GM19043 (cell line): ENCODE measurements around the gene PCP2.

Experiments used
- ATAC-seq: cut with Tn5 transposase; IDR thresholded peaks from one replicate; pipeline ENCODE4 v1.9.1; 2021; ENCODE audit warnings: low read depth; ENCODE audit not compliant: unreplicated experiment

Gene PCP2

GRCh38 chr19:7633698-7634097 lies at the start of gene PCP2:
TSS of gene PCP2 (minus strand) at chr19:7633719. CDS start at chr19:7633457, 262 bp downstream.
- no peak for ATAC-seq

- no peak for ATAC-seq
Measured at GRCh38 chr19:7682175-7682855, 48.8 kb upstream of the PCP2 start.

DNA sequence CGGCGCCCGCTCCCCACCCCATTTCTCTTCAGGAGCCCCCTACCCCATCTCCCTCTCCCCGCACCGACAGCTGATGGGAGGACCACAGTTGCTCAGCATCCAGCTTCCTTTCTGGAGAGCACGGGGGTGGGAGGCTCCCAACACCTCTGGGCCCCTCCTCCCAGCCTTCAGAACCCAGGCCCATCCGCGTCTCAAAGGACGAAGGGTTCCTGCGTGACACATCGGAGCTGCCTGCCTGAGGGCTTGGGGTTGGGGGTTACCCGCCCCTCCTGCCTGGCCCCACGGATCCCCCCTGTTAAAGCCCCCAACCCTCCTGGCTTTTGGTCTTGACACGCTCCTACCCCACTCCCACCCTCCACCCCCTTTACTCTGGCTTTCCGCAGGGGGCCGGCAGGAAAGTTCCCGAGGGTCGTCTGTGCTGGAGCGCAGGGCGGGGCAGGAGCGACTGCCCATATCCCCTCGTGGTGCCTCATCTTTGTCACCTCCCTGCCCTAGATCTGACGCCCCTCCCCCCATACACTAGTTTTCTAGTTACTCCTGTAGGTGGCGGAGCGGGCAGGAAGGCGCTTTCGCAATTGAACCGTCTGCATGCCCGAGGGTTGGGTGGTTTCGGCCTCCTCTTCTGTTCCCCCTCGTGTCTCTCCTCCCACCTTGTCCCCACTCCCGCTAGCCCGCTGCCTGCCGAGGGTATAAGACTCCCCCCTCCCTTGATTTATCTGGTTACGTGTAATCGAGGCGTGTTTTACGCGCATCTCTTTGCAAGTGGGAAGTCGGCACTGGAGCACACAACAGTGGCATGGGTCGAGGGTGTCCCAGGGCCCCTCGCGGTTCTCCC lies 48.0 kb upstream of the PCP2 start:
- no peak for ATAC-seq

DNA sequence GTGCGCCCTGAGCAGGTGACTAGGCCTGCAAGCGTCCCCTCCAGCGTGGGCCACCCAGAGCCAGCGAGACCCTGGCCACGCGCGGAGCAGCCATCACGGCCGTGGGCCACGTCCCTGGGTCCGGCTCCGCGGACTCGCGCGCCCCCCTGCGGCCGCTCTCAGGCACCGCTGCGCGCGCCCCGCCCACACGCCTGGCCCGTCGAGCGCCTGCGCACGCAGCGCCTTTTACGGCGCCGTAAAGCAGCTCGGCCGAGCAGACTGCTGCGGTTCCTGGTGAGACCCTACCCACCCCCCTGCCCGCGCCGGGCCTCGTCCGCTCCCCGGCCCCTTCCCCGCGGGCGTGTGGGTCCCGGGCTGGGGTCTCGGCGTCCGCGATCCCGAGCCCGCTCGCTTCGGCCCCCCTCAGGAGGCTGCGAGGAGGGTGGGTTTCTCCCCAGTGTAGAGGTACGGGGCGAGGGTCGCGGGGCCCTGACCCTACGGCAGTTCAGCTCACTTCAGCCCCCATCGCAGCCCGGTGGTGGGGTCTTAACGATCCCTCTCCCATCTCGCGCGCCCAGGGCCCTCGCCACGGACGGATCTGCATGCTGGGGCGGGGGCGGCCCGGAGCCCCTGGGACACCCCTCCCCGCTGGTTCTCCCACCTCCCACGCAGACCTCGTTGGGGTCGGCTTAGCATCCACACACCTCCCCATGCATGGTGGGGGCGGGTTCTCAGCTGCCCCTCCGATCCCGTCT lies 47.3 kb upstream of the PCP2 start, which contains the start of gene TRAPPC5:
TRAPPC5 (plus strand) TSS at position 228 of the 734 bp plus-strand sequence. CDS start 1,421 bp downstream, outside the sequence.
- ATAC-seq = no peak

GRCh38 chr19:7679771-7680605 lies 46.5 kb upstream of the PCP2 start:
- ATAC-seq = no peak

DNA sequence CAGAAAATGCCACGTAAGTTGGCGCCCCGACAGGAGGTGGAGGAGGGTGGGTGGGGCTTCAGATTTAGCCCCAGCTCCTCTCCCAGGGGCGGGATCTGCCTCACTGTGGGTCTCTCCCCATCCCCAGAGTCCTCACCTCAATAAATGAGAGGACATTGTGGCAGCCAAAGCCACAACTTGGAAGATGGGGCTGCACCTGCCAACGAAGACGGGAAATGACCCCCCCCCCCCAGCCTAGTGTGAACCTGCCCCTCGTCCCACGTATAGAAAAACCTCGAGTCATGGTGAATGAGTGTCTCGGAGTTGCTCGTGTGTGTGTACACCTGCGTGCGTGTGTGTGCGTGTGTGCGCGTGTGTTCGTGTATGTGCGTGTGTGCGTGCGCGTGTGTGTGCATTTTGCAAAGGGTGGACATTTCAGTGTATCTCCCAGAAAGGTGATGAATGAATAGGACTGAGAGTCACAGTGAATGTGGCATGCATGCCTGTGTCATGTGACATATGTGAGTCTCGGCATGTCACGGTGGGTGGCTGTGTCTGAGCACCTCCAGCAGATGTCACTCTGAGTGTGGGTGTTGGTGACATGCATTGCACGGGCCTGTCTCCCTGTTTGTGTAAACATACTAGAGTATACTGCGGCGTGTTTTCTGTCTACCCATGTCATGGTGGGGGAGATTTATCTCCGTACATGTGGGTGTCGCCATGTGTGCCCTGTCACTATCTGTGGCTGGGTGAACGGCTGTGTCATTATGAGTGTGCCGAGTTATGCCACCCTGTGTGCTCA lies 45.6 kb upstream of the PCP2 start:
- ATAC-seq = no peak

DNA sequence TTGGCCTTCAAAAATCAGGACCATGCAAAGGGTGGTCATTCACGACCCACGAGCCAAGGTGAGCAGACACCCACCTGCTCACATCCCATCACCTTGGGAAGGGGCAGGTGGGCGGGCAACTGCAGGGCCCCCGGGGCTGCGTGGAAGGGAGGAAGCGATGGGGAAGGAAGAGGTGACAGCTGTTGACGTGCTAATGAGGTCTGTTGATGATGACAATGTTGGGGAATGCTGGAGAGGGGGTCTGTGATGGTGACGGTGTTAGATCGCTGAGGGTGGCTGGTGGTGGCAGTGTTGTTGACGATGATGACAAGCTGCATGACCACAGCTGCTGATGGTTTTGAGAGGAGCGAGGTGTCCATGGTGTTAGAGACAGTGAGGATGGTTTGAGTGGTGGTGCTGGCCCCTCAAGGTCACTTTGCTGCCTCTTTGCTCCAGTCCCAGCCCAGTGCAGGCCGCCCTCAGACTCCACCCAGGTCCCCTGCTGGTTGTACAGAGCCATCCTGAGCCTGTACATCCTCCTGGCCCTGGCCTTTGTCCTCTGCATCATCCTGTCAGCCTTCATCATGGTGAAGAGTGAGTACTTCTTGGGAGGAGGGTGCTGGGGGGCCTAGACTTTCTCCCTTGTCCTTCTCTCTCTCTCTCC lies 44.3 kb upstream of the PCP2 start:
- no peak for ATAC-seq

GRCh38 chr19:7676854-7677253 lies 43.3 kb upstream of the PCP2 start, which contains the start of gene MCEMP1:
TSS of gene MCEMP1 (plus strand) at chr19:7677090. CDS start at chr19:7677121, 31 bp downstream.
- ATAC-seq = no peak

DNA sequence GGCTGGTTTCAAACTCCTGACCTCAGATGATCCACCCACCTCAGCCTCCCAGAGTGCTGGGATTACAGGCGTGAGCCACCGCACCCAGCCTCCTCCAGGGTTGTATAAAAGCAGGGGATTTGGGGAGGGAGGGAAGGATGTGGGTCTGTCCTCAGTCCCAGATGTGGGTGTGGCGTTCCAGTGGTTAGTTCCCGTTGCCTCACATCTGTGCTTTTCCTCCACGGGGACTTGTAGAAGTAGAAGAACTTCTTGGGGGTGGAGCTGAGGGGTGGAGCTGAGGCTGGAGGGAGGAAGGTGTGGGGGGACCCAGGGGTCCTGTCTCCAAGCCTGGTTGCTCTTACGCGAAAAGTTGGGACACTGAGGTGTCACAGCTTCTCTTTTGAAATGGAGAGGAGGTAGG lies 42.9 kb upstream of the PCP2 start:
- no peak for ATAC-seq

- no peak for ATAC-seq
Measured at GRCh38 chr19:7674010-7675005, 40.8 kb upstream of the PCP2 start.

DNA sequence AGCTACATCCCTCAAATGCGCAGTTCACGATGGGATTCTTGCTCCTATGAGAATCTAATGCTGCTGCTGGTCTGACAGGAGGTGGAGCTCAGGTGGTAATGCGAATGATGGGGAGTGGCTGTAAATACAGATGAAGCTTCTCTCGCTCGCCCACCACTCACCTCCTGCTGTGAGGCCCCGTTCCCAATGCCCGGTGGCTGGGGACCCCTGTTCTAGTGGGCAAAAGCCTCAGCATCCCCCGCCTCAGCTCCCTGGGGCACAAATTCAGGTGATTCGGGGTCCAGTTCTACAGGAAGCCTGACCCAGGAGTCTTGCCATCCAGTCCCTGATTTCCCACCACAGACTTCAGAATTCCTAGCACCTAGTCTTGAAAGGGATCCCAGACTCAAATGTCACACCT lies 39.0 kb upstream of the PCP2 start:
- ATAC-seq = no peak

DNA sequence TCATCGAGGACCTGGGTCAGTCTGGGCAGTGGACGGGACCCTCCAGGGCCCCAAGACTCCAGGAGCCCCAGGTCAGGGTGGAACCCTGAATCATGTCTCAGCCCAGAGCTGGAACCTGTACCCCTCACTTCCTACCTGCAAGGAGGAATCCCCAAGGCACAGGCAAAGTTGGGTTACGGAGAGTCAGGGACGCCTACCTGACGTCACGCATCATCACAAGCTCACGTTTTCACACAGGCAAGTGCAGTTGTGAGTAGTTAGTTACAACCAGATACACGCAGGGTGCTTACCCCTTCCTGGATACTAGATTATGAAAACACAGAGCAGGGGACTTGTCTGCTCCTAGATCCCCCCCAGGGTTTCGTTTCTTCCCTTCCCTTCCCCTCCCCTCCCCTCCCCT lies 37.3 kb upstream of the PCP2 start:
- no peak for ATAC-seq

GRCh38 chr19:7670150-7670783 lies 36.7 kb upstream of the PCP2 start:
- ATAC-seq = no peak

GRCh38 chr19:7669641-7670040 lies 36.1 kb upstream of the PCP2 start:
- ATAC-seq = no peak

GRCh38 chr19:7668842-7669241 lies 35.3 kb upstream of the PCP2 start, which contains the start of gene RETN:
TSS of gene RETN (plus strand) at chr19:7669049. CDS start at chr19:7669327, 278 bp downstream.
- no peak for ATAC-seq

DNA sequence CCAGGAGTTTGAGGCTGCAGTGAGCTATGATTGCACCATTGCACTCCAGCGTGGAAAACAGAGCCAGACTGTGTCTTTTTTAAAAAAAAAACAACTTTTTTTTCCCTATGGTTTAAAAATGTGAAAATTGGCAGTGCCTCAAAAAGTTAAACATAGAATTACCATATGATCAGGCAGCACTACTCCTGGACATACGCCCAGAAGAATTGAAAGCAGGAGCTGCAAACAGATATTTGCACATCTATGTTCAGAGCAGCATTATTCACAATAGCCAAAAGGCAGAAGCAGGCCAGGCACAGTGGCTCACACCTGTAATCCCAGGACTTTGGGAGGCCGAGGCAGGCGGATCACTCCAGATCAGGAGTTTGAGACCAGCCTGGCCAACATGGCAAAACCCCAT lies 31.6 kb upstream of the PCP2 start:
- ATAC-seq = no peak

- no peak for ATAC-seq
Measured at GRCh38 chr19:7663706-7664105, 30.2 kb upstream of the PCP2 start.
